SK-N-SH treated with all-trans-retinoic acid at 6 μM for 48 hours (cell line): ENCODE data around the gene SLC25A28.
A peak's percentile ranks its signal among the peaks of the same experiment; 100 is the strongest.

Experiments used
- ATAC-seq: fragments of 200-7000 bp; cut with Tn5 transposase; 3 replicates; pipeline ENCODE4 v1.9.1; 2020; ENCODE audit warnings: mild to moderate bottlenecking, moderate library complexity
- ARNTL ChIP-seq: fragments of 450-650 bp; formaldehyde crosslinking; IDR thresholded peaks from 2 replicates; pipeline ENCODE4 v1.5.0; 2020; ENCODE audit warnings: low read depth, mild to moderate bottlenecking, moderate library complexity, borderline replicate concordance
- BACH2 ChIP-seq: fragments of 250-450 bp; sonication (Bioruptor Pico); IDR thresholded peaks from 2 replicates; pipeline ENCODE4 v1.9.0; 2021; ENCODE audit warnings: mild to moderate bottlenecking, borderline replicate concordance
- CREB5 ChIP-seq: fragments of 250-450 bp; sonication (Bioruptor Pico); IDR thresholded peaks from 2 replicates; pipeline ENCODE4 v1.5.1; 2020; ENCODE audit warnings: low read depth, mild to moderate bottlenecking, moderate library complexity
- CSDC2 ChIP-seq: fragments of 250-450 bp; sonication (Bioruptor Pico); IDR thresholded peaks from 2 replicates; pipeline ENCODE4 v1.5.0; 2020; ENCODE audit warnings: mild to moderate bottlenecking, moderate library complexity
- CSRNP3 ChIP-seq: fragments of 250-450 bp; sonication (Bioruptor Pico); IDR thresholded peaks from 2 replicates; pipeline ENCODE4 v1.5.1; 2021; ENCODE audit warnings: mild to moderate bottlenecking, moderate library complexity
- ESRRG ChIP-seq: fragments of 250-450 bp; sonication (Bioruptor Pico); IDR thresholded peaks from 2 replicates; pipeline ENCODE4 v1.6.1; 2021; ENCODE audit warnings: mild to moderate bottlenecking
- GLIS3 ChIP-seq: fragments of 250-450 bp; sonication (Bioruptor Pico); IDR thresholded peaks from 2 replicates; pipeline ENCODE4 v1.5.0; 2020; ENCODE audit warnings: mild to moderate bottlenecking, moderate library complexity
- ISL1 ChIP-seq: fragments of 250-450 bp; sonication (Bioruptor Pico); IDR thresholded peaks from 2 replicates; pipeline ENCODE4 v2.1.2; 2022; ENCODE audit warnings: mild to moderate bottlenecking, moderate library complexity
- OSR1 ChIP-seq: fragments of 250-450 bp; sonication (Bioruptor Pico); IDR thresholded peaks from 2 replicates; pipeline ENCODE4 v1.8.0; 2022; ENCODE audit warnings: moderate library complexity, mild to moderate bottlenecking, inconsistent platforms
- PATZ1 ChIP-seq: fragments of 250-450 bp; sonication (Bioruptor Pico); IDR thresholded peaks from 2 replicates; pipeline ENCODE4 v1.8.0; 2020; ENCODE audit warnings: mild to moderate bottlenecking, moderate library complexity, borderline replicate concordance
- POU6F1 ChIP-seq: fragments of 250-450 bp; sonication (Bioruptor Pico); IDR thresholded peaks from 2 replicates; pipeline ENCODE4 v1.8.0; 2021; ENCODE audit warnings: low read depth, mild to moderate bottlenecking, moderate library complexity, borderline replicate concordance
- PPARA ChIP-seq: fragments of 250-450 bp; sonication (Bioruptor Pico); IDR thresholded peaks from 2 replicates; pipeline ENCODE4 v1.5.0; 2020; ENCODE audit warnings: mild to moderate bottlenecking, borderline replicate concordance
- RARB ChIP-seq: fragments of 250-450 bp; sonication (Bioruptor Pico); IDR thresholded peaks from 2 replicates; pipeline ENCODE4 v1.8.0; 2021; ENCODE audit warnings: mild to moderate bottlenecking, moderate library complexity
- SNAI2 ChIP-seq: fragments of 250-450 bp; sonication (Bioruptor Pico); IDR thresholded peaks from 2 replicates; pipeline ENCODE4 v1.5.0; 2020; ENCODE audit warnings: mild to moderate bottlenecking, moderate library complexity
- TCF4 ChIP-seq: fragments of 250-450 bp; sonication (Bioruptor Pico); IDR thresholded peaks from 2 replicates; pipeline ENCODE4 v1.8.0; 2021; ENCODE audit warnings: mild to moderate bottlenecking, moderate library complexity, borderline replicate concordance
- TOX ChIP-seq: fragments of 250-450 bp; sonication (Bioruptor Pico); IDR thresholded peaks from 2 replicates; pipeline ENCODE4 v1.8.0; 2021; ENCODE audit warnings: mild to moderate bottlenecking, moderate library complexity, borderline replicate concordance
- TSHZ2 ChIP-seq: fragments of 250-450 bp; sonication (Bioruptor Pico); IDR thresholded peaks from 2 replicates; pipeline ENCODE4 v1.5.0; 2020; ENCODE audit warnings: mild to moderate bottlenecking, moderate library complexity
- ZC3H10 ChIP-seq: fragments of 250-450 bp; sonication (Bioruptor Pico); IDR thresholded peaks from 2 replicates; pipeline ENCODE4 v1.5.1; 2021; ENCODE audit warnings: mild to moderate bottlenecking, moderate library complexity
- ZFP3 ChIP-seq: fragments of 250-450 bp; sonication (Bioruptor Pico); IDR thresholded peaks from 2 replicates; pipeline ENCODE4 v1.5.0; 2020; ENCODE audit warnings: mild to moderate bottlenecking, moderate library complexity
- ZFP30 ChIP-seq: fragments of 450-650 bp; formaldehyde crosslinking; IDR thresholded peaks from 2 replicates; pipeline ENCODE4 v1.5.0; 2022; ENCODE audit warnings: mild to moderate bottlenecking, moderate library complexity
- ZNF565 ChIP-seq: fragments of 450-650 bp; formaldehyde crosslinking; conservative IDR thresholded peaks from 2 replicates; pipeline ENCODE4 v1.5.0; 2020; ENCODE audit warnings: low read depth, mild to moderate bottlenecking, moderate library complexity
- ZNF70 ChIP-seq: fragments of 450-650 bp; formaldehyde crosslinking; IDR thresholded peaks from 2 replicates; pipeline ENCODE4 v1.5.0; 2020; ENCODE audit warnings: mild to moderate bottlenecking, moderate library complexity
- ZNF8 ChIP-seq: fragments of 450-650 bp; formaldehyde crosslinking; IDR thresholded peaks from 2 replicates; pipeline ENCODE4 v1.5.0; 2020; ENCODE audit warnings: mild to moderate bottlenecking, moderate library complexity

Gene SLC25A28

GRCh38 chr10:99612167-99612831 is 7.9 kb downstream of the SLC25A28 start:
- TF ChIP-seq BACH2 (CRISPR knock-in tag) (no peak), ZNF565 (CRISPR knock-in tag) (no peak), TCF4 (no peak), TOX (CRISPR knock-in tag) (no peak), ZC3H10 (CRISPR knock-in tag) (no peak), ZNF70 (no peak), ZNF8 (no peak), ARNTL (CRISPR knock-in tag) (no peak), TSHZ2 (CRISPR knock-in tag) (no peak), RARB (CRISPR knock-in tag) (no peak), ESRRG (CRISPR knock-in tag) (no peak), CSDC2 (CRISPR knock-in tag) (no peak), CSRNP3 (CRISPR knock-in tag) (no peak), PATZ1 (CRISPR knock-in tag) (no peak), SNAI2 (CRISPR knock-in tag) (no peak)
- ATAC-seq = peak; percentile 88

GRCh38 chr10:99611326-99611725 is 8.9 kb downstream of the SLC25A28 start:
- ATAC-seq = no peak
- no peak for TF ChIP-seq OSR1 (CRISPR knock-in tag)
- TF ChIP-seq ESRRG (CRISPR knock-in tag) = no peak

- TF ChIP-seq CSRNP3 (CRISPR knock-in tag) (no peak), POU6F1 (CRISPR knock-in tag) (no peak), ESRRG (CRISPR knock-in tag) (no peak), PATZ1 (CRISPR knock-in tag) (no peak), ZNF565 (CRISPR knock-in tag) (no peak), TOX (CRISPR knock-in tag) (no peak), ARNTL (CRISPR knock-in tag) (no peak), OSR1 (CRISPR knock-in tag) (no peak), ISL1 (CRISPR knock-in tag) (no peak), ZNF8 (no peak), BACH2 (CRISPR knock-in tag) (no peak), ZC3H10 (CRISPR knock-in tag) (no peak), ZFP3 (no peak), GLIS3 (CRISPR knock-in tag) (no peak), PPARA (CRISPR knock-in tag) (no peak), CREB5 (CRISPR knock-in tag) (no peak), ZFP30 (CRISPR knock-in tag) (no peak), CSDC2 (CRISPR knock-in tag) (no peak)
- TF ChIP-seq, all 23 proteins: peak for 0
These were observed 10.0 kb downstream of the SLC25A28 start for GRCh38 chr10:99610221-99610620.

More at GRCh38 chr10:99610221-99610620, 10.0 kb downstream of the SLC25A28 start:
- ATAC-seq = no peak
